Amniotic epithelial cell (primary cell): ENCODE data around the gene PA2G4.

ENCODE experiments used
- DNase-seq: peaks from one replicate; pipeline ENCODE4 v3.0.0-alpha.2; 2010; ENCODE audit warnings: low read depth

The PA2G4 gene

DNA sequence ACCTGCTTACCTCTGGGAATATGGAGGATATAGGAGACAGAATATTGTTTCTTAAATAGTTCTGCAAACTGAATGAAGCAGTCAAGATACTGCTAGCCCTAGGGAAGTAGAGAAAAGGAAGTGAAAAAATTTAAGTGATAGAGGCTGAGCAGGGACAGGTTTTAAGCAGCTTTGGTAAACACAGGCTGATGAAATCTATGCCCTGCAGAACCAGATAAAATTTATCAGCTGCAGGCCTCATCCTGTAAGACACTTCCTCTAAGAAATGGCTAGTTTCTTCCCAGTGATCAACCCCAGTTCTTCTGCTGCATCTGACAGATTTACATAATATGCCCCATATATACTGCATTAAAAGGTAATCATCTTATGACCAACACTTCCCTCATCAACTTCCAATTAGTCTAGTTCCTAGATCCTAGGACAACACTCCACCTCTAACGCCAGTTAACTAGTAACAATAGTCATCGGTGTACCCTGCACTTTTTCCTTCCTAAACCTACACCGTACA is 22.4 kb downstream of the PA2G4 start:
- no peak for DNase-seq

GRCh38 chr12:56127485-56127887 is 23.1 kb downstream of the PA2G4 start:
- DNase-seq: no peak

DNA sequence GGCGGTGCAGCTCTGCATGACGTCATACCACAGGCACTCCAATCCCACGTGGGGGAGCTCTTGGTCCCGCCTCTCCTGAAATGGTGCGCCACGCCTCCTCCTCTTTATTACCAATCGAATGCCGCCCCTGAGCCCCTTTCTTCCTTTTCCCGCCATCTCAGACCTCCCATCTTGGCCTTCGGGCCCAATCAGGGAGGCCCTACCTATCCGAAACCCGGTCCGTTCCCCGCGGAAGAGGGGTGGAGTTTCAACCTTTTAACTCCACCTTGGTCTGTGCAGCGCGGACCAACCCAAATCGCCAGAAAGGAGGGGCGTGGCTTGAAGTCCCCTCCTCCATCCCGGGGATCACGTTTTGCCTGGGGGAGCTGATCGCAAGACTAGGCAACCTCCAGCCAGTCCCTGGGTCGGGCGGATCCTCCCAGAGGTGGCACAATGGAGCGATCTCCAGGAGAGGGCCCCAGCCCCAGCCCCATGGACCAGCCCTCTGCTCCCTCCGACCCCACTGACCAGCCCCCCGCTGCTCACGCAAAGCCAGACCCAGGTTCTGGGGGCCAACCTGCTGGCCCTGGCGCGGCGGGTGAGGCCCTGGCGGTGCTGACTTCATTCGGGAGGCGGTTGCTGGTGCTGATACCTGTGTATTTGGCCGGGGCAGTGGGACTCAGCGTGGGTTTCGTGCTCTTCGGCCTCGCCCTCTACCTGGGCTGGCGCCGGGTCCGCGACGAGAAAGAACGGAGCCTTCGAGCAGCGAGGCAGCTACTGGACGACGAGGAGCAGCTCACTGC is 23.7 kb downstream of the PA2G4 start, which contains the start of gene ESYT1:
TSS of gene ESYT1 (plus strand) at position 380 of the 782 bp plus-strand sequence. CDS start at position 433, 53 bp downstream.
- DNase-seq: peak; percentile 99

DNA sequence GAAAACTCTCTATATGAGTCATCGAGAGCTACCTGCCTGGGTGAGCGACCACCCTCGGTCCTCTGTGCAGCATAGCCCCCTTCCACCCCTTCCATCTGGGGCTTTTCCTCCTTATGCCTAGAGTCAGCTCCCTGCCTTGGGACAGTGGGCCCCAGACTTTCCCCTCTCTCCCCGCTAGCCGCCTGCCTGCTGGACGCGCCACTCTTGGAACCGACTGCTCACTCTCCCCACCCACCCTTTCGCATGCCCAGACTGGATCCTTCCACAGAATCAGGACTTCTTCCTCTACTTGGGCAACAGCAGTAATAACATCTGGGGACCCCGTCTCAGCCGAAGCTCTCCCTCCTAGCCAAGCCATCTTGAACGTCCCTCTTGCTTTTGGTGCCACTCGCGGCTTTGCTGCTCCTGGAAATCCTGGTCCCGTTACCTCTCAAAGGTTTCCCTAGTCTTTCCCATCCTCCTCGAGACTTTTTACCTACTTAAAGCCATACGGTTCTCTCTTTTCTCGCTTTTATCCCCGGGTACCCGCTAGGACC is 24.4 kb downstream of the PA2G4 start:
- no peak for DNase-seq

DNA sequence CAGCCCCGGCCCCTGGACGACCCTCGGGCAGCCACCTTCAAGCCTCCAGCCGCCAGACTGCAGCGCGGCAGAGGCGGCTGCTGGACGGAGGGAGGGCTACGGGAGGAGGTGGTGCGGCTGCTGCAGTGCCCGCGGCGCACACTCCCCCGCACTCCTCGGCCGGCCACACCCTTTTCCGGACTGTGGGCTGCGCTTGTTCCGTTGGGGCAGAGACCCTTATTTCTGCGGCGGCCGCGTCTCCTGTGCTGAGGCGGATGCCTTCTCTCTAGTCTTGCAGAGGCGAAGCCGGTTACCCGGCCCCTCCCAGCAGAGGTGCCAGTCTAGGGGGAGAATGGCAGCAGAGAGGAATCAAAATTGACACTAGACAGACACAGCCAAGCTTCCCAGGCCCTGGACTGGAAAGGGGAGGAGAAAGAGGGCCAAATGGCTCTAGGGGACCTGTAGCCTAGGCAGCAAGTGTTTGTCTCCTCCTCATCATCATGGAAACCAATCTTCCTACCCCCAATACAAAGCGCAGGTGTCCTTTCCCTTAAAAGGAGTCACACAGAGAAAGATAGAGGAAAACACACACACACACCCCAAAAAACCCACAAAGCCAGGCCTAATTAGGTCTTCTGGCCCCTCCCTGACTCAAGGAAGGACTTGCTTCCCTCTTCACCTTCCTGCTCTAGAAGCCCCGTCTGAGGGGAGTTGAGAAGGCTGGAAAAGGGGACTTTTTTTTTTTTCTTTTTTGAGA is 25.0 kb downstream of the PA2G4 start:
- no peak for DNase-seq

- no peak for DNase-seq
Measured at GRCh38 chr12:56129942-56130495, 25.7 kb downstream of the PA2G4 start.

GRCh38 chr12:56130876-56131275 is 26.5 kb downstream of the PA2G4 start:
- no peak for DNase-seq

- no peak for DNase-seq
Measured at GRCh38 chr12:56134897-56135296, 30.5 kb downstream of the PA2G4 start.

DNA sequence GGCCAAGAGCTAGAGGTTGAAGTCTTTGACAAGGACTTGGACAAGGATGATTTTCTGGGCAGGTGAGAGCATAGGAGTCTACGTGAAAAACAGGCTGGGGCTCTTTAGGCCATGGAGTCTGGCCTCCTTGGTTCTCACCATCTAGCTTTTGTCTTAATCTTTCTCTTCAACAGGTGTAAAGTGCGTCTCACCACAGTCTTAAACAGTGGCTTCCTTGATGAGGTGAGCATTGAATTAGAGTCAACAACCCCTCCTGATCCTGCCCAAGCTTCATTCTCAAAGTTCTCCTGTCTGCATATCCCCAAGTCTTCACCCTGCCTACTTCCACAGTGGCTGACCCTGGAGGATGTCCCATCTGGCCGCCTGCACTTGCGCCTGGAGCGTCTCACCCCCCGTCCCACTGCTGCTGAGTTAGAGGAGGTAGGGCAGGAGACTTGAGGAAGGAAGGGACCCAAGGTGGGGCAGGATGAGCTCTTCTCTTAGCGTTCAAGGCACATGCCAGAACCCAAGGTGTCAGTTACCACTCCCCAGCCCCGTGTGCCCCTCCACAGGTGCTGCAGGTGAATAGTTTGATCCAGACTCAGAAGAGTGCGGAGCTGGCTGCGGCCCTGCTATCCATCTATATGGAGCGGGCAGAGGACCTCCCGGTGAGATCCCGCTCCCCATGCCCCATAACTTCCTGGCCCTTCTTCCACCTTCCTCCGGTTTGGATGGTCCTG is 33.7 kb downstream of the PA2G4 start:
- DNase-seq: no peak

- DNase-seq: no peak
Measured at GRCh38 chr12:56141946-56142784, 37.8 kb downstream of the PA2G4 start.

- DNase-seq: no peak
Measured at GRCh38 chr12:56143217-56143616, 38.9 kb downstream of the PA2G4 start.

DNA sequence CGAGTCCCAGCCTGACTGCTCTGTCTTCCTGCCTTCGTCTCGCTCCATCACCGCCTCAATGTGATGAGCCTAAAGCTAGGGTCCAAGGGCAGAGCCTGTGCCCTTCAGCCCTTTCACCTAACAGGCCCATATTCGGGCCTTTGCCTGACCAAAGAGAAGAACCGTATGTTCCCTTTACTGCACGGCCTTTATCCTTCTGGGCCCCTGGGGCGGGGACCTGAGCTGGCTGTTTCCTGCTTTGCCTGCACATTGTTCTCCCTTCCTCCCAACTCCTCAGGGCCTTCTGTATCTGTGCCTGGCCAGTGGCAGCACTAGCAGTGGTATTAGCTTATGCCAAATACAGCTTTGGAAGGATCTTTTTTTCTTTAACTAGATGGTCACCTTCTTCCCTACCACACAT is 39.5 kb downstream of the PA2G4 start:
- no peak for DNase-seq

GRCh38 chr12:56145217-56145616 is 40.9 kb downstream of the PA2G4 start:
- DNase-seq: no peak

DNA sequence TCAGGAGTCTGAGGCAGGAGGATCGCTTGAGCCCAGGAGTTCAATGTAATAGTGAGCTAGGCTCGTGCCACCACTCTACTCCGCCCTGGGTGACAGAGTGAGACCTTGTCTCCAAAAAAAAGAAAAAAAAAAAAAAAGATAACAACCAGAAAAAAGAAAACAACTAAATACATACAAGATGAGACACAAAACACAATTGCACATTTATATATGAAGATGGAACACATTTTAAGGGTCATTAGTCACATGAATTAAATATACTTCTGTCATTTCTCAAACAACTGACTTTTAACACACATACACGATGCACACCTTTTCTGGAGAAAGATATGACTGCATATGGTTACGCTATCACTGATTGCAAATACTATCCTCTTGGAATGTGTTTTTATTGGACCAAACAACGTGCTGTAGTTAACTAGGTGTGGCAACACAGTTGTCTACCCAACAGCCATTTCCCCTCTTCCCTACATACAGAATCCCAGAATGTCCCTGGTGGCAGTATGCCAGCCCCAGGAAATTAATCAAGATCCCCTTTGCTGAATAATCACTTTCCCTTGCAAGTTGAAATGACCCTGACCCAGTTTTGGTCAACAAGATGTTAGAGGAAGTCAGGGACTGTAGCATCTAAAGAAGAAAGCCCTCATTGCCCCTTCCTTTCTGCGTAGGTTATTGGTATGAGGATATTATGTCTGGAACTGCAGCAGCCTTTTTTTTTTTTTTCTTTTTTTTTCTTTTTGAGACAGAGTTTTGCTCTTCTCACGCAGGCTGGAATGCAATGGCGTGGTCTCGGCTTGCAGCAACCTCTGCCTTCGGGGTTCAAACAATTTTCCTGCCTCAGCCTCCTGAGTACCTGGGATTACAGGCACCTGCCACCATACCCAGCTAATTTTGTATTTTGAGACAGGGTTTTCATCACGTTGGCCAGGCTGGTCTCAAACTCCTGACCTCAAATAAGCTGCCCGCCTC is 42.4 kb downstream of the PA2G4 start:
- peak; percentile 42 for DNase-seq

- peak; percentile 58 for DNase-seq
Measured at GRCh38 chr12:56150563-56150962, 46.2 kb downstream of the PA2G4 start.

DNA sequence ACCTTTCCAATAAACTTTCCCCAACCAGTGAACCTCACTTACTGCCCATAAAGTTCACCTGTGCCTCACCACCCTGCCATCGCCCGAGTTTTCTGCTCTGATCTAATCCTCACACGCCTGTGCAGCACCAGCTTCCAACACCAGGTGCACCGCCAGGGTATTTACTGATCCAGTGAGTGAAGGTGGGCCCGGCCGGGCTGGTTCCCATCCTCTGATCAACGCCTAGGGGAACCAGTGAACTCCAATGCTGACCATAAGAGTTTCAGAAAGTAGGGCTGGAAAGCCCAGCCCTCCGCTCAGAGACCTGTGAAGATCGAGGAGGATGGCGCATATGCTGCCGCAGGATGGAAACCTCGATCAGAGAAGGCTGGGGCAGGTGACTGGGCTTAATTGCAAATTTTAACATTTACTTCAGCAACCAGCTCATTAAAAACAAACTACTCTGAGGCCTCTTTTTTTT is 47.3 kb downstream of the PA2G4 start:
- no peak for DNase-seq

DNA sequence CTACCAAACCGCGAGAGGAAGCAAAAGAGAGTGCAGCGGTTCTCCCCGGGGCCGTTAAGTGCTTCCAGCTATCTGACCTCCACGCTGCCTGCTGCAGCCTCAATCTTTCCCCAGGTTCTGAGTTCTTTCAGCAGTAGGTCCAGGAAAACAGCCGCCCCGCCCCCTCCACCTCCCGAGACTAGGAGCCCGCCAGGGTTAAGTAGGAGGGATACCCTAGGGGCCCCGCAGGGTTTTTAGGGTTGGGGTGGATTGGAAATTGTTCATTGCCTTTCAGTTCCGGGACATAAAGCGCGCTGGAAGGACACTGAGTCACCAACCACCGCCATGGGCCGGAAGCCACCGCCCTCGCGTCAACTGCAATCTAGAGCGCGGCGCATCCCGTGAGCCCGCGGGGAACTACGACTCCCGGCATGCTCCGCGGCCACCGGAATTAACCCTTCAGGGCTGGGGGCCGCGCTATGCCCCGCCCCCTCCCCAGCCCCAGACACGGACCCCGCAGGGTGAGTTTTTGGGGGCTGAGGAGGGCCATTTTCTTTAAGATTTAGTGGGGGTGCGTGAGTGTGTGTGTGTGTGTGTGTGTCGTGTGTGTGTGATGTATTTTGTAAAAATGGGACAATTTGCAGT is 47.9 kb downstream of the PA2G4 start, which contains the start of gene MYL6B:
TSS of gene MYL6B (plus strand) at position 456 of the 624 bp plus-strand sequence. CDS start 1,332 bp downstream, outside the sequence.
- peak; percentile 85 for DNase-seq

- DNase-seq: no peak
Measured at GRCh38 chr12:56152756-56153677, 48.7 kb downstream of the PA2G4 start.
